ENCODE data around the gene SOX10.

The SOX10 gene

GRCh38 chr22:37923927-37924326 lies 60.4 kb downstream of the SOX10 start:
- no peak for TF ChIP-seq CTCF (IDR thresholded peaks at IDR 0.05)
- Mint-ChIP-seq H3K9me3 (no peaks in the 10 kb centered on the region), H3K4me1 (peaks cover 7% of the 10 kb centered on the region), H3K27me3 (ENCODE audit: low read depth, poor library complexity) (peaks cover 2% of the 10 kb centered on the region), H3K36me3 (ENCODE audit: low read depth) (peaks cover 13% of the 10 kb centered on the region), H3K27ac (peak overlapping the region; percentile 86), H3K4me3 (no peak overlapping the region)
- no peak for DNase-seq
